Measurements from ENCODE around the gene TBC1D22A.

Gene TBC1D22A

DNA sequence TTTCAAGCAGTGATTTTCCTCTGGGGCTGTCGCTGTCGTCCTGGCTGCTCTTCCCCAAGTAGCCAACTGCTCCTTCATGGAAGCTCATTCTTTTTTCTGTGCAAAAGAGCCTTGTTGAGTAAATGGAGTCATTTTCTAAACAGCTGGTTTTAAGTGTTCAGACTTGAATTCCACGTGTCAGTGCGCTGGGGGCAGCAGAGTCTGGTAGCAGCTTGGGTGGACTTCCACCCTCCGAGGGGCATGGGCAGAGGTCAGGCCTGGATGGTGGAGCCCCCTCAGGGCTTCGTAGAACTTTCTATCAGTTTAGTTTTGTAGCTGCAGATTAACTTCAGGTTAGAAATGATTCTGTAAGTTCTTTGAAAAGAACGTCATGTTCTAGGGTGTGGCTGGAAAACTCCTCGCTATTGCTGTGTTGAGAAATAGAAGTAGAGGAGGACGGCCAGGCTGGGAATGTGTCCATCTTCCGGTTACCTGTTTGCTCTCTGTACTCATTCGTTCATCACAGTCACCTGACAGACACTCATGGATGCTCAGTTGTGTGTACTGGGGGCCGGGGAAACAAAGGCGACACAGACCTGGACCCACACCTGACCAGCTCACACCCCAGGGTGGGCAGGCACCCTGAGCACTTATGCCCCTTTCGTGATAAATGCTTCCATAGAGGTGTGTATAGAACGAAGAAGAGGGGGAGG lies 270.7 kb downstream of the TBC1D22A start:
- no peak for DNase-seq (ENCODE audit: low read depth in 3 of 3)

DNA sequence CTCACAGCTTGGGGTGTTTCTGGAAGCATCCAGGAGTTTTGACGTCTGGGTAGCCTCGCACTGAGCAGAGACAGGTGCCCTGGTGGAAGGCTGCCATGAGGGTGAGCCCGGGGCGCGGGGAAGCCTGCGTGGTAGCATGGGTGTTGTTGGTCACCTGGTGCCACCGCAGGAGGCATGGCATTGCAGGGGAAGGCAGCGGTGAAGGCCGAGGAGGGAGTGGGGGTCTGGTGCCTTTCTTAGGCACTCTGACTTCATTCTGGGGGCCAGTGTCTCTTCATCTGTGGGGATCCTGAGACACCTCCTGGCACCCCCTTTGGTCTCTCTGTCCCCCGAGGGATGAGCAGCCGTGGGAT lies 271.2 kb downstream of the TBC1D22A start:
- DNase-seq (ENCODE audit: low read depth in 3 of 3) = no peak

DNA sequence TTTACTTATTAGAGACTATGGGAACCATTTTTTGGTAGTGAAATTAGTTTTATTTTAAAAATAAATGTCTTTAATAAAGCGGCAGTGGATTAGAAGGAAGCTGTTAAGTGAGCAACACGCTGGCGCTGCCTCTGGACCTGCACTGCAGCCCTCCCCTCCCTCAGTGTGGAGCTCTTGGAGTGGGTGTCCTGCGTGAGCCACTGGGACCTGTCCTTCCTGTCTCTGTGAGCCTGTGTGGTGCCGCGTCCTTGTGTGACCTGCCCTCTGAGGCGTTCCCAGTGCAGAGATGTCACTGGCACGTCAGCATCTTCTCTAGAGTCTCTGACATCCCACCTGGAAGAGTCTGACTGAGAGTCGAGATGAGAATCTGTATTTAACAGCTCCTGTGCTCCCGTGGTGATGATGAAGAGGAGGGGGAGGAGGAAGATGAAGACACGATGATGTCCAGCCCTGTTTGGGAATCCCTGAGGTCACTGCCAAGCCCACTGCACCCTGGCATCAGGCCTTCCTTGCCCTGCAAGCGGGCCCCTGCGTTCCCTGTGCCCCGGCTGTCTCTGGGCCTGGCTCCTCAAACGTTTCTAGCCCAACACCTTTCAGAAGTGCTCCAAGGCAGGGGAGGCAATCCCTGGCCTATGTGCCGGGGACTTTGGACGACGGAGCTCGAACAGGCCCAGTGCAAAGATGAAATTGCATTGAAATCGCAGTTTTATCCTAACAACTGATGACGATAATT lies 271.8 kb downstream of the TBC1D22A start:
- DNase-seq (ENCODE audit: low read depth in 3 of 3) = no peak

DNA sequence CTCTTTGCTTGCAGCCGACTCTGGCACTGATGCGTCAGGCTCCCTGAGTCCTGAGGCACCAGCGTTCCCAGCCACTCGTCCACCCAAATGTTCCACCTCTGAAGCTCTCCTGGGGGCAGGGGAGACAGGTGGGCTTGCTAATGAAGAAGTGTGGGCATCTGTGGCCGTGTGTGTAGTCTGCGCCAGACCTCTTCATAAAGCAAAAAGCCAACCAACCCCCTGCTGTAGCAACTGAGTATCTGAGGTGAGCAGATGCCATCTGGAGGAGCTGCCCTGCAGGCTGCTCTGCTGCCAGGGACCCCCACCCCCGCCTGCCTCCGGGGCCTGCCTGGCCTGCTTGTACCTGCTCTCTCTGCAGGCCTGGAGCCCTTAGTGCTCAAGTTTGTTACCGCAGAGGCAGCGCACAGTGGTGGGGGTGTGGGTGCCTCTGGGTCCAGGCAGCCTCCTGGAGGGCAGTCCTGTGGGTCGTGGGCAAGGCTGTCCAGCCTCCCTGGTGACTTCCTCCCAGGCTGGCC lies 272.5 kb downstream of the TBC1D22A start:
- no peak for DNase-seq (ENCODE audit: low read depth in 3 of 3)

DNA sequence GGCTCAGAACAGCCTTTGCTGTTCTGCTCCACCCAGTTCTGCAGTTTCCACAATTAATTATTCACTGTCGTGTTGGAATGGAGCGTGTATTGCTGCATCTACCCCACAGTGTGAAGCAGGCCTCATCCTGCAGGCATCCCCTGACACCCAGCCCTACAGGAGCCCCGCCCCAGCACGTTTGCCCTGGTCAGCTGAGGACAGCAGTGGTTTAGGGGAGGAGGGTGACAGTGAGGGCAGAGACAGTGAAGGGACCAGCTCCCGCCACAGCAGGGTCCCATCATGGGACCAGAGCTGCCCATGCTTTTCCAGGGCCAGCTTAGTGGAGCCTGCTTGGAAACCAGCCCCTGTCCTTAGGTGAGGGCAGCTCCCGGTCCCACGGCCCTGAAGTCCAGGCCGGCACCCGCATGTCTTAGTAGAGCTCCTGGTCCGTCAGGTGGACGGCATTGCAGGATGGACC lies 273.0 kb downstream of the TBC1D22A start:
- no peak for DNase-seq (ENCODE audit: low read depth in 3 of 3)

DNA sequence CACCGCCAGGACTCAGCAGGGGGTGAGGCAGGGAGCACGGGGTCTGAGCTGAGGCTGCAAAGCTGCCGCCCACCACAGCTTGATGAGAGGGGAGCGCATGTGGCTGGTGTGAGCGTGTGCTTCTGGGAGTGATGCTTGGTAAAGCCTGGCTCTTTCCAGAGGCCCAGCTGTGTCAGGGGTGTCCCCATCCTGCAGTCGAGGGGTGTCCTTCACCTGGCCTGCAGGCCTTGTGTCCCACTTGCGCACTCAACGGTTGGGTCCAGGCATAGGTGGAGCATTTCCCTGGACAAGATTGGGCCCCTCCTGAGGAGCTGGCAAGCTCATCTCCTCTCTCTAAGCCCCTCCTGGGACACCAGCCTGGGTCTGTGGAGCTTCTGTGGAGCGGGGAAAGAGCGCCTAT lies 273.9 kb downstream of the TBC1D22A start:
- no peak for DNase-seq (ENCODE audit: low read depth in 3 of 3)

DNA sequence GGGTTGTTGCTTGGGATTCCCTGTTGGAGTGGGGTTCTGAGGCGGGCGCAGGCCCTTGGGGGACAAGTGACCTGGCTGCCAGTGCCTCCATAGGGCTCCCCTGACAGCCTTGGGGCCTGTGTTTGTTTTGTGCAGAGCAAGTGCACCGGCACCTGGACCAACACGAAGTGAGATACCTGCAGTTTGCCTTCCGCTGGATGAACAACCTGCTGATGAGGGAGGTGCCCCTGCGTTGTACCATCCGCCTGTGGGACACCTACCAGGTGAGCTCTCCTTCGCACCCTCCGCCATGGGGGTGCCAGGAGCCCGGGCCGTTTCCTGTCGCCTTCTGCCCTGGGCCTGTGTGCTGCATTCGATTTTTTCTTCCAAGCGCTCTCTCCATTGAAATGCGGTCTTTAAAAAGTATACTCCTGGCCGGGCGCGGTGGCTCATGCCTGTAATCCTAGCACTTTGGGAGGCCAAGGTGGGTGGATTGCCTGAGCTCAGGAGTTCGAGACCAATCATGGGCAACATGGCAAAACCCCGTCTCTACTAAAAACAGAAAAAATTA lies 274.6 kb downstream of the TBC1D22A start:
- no peak for DNase-seq (ENCODE audit: low read depth in 3 of 3)

DNA sequence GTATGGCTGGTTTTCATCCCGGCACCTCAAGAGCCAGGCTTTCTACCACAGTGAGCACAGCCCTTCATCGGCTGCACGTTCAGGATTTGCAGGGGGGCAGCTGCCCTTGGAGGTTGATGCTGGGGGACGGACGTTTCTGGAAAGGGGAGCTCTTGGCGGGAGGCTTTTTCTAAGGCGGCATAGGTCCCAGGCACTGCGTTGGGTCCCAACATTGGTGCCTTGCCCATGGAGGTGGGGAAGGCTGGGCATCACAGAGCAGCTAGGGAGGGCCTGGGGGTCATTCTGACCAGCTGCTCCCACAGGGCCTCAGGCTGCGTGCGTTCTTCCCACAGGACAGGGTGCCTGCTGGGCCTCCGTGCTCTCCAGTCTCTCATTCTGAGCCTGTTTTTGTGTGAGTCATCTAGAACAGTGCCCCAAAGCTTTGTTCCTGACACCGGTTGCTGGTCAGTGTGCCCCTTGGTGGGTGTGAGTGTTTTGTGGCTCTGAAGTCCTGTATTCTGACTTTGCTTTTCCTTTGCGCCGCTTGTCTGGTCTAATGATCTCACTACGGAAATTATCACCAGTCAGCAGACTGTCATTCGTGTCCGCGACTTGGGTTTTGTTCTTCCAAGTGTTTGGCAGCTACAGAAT lies 275.9 kb downstream of the TBC1D22A start:
- DNase-seq (ENCODE audit: low read depth in 3 of 3) = no peak

DNA sequence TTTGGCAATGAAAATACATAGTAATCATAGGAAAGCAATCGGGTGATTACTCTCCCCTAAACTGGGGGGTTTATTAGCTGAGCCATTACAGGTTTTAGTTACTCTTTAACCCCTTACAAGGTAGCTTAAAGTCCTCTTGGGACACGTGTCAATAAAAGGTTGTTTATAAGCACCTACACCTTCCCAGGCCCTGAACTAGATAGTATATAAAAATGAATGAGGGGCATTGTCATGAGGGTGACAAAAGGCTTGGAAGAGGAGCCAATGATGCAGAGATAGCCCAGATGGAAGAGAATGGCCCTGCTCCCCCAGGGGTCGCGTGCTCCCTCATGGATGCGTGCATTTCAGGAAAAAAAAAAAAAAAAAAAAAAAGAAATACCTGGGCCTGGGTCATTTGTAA lies 276.9 kb downstream of the TBC1D22A start:
- no peak for DNase-seq (ENCODE audit: low read depth in 3 of 3)

DNA sequence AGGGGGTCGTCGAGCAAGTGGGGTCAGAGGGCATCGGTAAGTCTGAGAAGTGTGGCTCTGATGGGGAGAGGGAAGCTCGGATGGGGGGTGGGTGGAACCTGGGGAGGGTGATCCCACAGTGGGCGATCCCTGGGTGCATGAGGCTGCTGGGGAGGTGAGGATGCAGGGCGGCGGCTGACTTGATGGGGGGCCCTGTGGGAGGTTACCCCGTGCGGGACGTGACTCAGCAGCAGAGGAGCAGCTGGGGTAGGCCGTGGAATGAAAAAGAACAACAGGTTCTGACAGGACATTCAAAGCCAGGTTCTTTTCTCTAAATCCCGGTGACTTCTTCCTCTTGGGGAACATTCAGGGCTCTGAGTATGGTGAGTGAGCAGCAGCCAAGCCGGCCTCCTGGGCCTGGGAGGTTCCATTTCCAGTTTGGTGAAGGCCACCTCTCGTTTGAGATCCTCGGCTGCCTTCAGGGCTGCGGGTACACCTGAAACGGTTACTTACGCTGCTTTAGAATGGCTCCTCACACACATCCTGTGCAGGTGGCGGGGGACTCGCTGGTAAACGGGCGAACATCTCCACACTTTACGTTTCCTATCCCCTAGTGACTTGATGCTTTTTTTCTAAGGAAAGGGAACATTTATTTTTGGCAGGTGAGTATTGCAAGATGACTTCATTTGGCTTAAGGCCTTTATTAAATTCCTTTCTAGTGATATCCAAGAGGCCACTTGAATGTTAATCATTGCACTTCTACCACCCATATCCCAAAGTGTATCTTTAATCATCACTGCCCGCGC lies 278.2 kb downstream of the TBC1D22A start:
- DNase-seq (ENCODE audit: low read depth in 3 of 3) = no peak

DNA sequence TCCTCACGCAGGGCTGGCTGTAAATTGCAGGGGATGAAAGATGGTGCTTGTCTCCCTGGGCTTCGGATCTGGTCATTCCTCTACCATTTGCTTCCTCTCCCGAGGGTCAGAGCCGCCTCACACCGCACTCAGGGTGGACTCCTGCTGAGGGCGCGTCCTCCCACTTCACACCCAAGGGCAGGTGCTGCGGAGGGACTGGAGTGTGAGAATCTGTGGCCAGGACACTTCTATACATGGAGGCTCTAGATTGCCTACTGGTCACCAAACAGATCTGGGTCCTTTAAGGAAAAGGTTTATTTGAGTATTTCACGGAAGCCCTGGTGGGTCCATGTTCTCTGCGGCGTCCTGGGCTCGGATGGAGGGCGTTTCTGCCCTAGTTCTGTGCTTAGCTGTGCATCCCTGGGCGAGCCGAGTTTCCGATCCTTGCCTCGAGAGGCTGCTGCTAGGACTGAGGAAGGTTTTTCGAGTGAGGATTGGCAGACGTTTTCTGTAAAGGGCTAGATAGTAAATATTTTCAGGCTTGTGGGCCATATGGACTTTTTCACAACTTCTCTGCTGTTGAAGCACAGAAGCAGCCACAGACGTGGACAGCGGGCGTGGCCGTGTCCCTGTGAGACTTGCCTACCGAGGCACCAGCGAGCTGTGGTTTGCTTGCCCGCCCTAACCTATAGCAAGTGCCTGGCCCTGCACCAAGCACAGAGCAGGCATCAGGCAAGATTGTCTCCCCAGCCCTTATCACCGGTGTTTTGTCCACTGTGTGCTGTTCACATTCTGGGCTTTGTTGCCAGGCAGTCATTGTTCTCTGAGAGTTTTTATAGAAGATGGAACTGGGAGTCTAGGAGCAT lies 279.0 kb downstream of the TBC1D22A start:
- no peak for DNase-seq (ENCODE audit: low read depth in 3 of 3)

DNA sequence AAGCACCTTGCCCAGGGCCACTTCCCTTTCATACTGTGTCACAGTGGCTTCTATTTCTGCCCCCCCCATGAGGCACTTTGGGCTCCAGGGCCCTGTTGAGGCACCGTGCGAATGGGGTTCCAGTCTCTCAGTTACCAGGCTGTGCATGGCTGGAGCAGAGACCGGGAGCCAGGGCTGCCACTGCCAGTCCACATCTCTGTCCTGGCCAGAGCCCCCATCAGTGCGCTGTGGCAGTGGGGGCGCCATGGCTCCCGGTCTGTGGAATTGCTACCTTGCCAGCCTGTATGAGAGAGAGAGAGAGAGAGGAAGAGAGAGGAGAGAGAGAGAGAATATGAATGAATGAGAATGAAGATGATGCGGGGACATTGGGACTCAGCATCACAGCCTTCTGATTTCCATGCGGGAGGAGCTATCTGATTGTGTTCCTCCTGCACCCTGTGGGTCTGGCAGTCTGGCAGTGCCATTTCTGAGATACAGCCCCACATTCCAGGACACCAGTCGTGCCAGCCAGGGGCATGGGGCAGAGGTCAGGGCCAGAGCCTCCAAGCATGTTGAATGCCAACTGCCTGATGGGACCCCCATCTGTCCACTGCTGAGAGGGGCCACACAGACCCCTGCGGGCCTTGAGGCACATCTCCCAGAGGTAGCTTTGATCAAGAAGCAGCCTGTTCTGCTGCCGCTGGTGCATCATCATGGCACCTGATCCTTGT lies 279.8 kb downstream of the TBC1D22A start:
- DNase-seq (ENCODE audit: low read depth in 3 of 3) = no peak

DNA sequence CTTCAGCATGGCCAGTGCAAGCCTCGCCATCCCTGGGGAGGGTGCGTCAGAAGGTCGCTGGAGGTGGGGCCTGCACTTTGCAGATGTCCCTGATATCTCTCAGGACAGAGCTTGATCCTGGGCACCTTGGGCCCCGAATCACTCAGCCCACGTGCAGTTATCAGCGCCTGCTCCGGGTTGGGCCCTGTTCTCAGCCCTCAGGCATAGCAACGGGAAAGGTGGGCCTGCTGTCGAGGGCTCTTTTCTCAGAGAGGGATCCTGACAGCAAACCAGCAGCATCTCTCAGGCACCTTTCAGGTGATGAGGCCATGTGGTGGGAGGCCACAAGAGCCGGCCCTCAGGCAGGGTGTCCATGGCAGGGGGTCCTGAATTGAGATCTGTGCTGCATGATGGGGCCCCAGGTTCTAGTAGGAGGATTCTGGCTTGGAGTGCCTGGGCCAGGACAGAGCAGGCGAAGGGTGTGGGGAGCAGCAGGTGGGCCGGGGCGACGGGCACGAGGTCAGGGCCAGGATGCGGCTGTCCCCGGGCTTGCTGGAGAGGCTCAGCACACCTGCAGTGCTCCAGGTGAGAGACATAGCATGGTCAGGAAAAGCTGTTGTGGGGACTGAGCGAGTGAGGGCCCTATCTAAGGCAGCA lies 280.5 kb downstream of the TBC1D22A start:
- no peak for DNase-seq (ENCODE audit: low read depth in 3 of 3)

DNA sequence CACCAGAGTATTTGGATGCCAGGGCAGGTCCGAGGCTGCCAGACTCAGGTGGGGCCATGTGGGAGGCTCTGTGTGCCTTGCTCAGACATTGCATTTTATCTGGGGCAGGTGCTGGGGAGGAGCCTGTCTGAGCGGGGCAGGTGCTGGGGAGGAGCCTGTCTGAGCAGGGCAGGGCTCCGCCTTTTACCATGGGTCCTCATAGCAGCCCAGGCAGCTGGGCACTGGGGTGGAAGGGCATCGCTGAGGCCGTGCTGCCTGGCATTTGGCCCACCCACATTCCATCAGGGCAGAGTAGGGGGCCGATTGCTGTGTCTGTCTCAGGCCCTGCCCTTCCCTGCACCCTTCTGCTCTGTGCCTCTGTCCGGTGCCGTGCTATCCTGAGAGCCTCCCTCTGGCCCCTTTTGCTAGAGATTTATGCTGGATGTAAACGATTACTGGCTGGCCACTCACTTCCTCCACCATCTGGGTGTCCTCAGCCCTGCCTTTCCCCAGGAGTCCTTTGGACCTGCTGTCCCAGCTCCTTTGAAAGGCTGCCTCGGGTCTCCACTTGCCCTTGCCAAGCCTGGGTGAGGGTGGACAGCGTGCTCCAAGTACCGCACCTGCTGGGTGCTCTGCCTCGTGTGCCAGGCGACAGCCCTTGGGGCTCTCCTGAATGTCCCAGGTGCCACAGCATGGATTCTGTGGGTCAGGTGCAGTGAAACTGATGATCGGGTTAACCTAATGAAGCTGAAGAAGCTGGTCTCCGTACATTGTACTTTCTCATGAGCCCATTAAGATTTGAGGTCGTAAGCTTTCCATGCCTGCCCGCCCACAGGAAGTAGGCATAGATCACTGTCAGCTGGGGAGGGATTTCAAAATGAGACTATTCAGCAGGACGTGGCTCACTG lies 281.6 kb downstream of the TBC1D22A start:
- DNase-seq (ENCODE audit: low read depth in 3 of 3) = no peak

DNA sequence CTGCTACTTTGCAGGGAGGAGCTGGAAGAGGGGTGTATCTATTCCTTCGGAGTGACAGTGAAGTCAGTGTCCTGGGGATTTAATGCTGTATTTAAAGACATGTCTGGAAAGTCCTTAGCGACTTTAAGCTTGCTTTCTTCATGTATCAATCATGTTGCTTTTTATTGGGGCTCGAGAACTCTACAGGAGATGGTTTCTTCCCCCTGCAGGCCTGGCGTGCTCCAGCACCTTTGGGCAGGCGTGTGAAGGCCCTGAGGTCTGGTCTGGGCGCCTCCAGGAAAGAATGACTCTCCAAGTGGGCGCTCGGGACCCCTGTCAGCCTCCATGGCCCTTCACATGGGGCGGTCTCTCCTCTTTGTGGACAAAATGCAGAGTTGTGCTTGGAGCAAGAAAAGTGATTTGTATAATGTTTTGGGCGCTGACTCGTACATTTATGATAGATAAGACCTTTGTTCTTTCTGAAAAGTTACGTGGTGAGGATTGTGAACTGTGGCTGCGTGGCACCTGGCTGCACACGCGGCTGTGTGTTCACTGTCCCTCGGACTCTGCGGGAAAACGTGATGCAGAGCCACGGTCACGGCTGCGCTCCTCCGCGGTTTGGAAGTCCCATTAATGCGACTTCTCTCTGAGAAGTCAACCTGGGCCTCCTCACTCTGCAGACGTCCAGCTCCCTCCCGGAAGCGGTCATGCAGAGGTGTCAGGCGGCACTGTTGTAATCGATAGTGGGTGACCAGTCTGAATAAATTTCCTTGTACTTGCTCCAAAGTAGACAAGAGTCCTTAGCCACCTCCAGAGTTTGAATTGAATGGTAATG lies 282.5 kb downstream of the TBC1D22A start:
- no peak for DNase-seq (ENCODE audit: low read depth in 3 of 3)

DNA sequence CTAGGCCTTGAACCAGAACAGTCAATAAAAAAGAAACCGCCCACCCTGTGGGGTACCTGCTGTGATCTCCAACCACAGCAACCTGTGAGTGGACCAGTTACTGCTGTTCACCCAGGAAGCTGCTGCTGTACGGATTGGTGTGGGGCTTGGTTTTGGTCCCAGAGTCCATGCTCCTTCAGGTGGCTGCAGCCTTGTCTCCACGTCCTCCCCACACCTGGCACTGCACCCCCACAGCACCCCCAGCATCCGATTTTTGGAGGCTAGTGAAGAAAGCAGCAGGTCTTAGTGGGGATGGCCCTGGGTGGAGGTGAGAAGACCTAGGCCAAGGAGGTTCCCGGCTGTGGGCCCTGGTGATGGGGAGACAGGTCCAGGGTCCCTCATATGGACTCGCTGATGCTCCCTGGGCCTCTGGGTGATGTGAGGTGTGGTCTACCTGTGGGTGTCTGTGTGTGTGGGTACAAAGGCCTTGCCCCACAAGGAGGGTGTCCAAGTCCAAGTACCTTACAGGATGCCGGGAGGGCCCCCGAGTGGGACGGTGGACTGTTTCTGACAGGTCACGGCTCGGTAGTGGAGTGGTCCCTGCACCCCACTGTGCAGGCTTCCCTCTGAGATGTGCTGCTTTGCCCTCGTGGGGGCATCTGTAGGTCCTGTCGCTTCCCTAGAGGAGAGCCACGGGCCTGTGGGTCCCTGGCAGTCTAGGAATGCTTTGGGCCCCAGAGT lies 283.4 kb downstream of the TBC1D22A start:
- no peak for DNase-seq (ENCODE audit: low read depth in 3 of 3)

DNA sequence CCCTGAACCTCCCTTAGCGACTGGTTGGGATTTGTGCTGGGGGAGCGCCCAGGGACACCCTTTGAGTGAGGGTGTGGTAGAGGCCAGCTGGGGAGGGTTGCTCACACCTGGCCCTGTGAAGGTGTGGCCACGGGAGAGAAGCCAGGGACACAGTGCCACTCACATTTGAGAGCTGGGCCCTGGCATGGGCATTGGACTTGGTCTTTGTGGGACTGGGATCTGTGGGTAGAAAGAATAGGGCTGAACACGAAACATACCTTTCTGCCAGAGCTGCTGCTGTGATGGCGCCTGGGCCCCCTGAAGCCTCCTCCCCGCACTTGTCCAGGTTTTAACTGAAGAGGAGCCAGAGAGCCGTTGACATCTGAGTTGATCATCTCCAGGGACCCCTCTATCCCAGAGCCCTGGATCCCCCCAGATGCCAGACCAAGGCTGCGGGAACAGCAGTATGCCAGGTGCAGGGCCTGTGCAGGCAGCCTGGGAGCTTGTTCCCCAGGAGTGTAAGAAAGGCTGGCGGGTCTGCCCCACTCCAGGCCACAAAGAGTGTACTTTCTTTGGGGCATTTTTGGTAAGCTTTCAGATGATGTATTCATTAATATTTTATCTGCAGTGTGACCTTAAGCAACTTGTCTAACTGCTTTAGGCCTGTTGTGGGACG lies 284.1 kb downstream of the TBC1D22A start:
- DNase-seq (ENCODE audit: low read depth in 3 of 3) = no peak

All from stimulated activated CD4-positive, alpha-beta T cell treated with anti-CD3 and anti-CD28 coated beads, TNF-alpha, amount 100 ng/mL, for 48 hours (primary cell).